DMS114 treated with DMSO at 0.1 percent for 48 hours (cell line): ENCODE results near the gene FHOD3.

Source experiments
- DNase-seq: peaks from one replicate; lab custom pipeline; 2025; ENCODE audit not compliant: unreplicated experiment; lab: John Stamatoyannopoulos, UW

FHOD3 gene

DNA sequence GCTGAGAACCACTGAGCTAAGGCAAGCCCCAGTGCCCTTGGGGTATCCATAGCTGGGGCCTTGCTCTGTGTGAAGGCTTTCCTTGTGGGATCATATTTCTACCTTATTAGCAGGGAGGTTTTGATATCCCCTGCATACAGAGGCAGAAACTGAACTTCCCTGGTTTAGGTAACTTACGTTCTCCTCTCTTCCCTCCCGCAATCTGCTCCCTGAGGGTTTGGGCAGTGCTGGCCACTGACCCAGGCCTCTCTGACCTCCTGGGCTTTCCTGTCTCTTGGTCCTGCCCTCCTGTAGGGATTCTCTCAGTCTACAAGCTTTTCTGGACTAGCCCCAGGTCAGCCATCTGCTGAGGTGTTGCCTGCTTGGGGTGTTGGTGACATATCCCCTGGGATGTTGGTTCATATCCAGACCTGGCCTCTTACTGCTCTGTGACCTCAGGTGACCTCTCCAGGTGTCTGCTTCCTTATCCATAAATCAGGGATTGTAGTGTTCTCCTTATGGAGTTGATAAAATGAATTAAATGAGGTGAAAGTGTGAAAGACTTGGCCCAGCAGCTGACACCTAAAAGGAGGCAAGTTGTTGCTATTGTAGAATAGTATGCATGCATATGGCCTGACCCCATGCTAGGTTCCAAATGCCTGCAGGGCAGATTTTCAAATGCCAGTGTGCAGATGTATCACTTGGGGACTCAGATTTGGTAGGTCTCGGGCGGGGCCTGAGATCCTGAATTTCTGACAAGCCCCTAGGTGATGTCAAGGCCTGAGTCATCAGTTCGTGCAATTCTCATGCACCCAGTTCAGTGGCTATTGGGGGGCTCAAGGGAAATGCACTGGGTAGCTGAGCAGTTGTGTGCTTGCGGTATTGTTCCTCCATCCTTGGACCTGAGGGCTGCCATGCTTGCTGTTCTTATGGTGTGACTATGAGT, 106.6 kb downstream of the FHOD3 start:
- DNase-seq: no peak

DNA sequence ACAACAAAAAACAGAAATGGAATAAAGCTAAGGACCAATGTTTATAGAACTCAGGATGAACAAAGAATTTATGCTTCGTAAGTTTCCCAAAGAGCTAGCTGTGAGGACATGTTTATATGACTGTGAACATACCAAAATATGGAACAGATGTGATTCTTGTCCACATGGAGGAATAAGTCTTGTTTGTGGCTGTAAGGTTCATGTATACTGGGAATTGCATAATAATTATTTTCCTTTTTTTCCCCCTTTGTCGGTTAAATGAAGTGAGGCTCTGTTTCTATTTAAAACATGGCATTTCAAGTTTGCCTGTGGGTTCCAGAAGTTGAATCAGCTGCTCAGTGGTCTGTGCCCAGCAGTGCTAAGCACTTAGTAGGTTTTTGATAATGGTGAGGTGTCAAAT, 108.1 kb downstream of the FHOD3 start:
- no peak for DNase-seq

- DNase-seq: no peak
Measured at GRCh38 chr18:36406805-36407204, 109.3 kb downstream of the FHOD3 start.

GRCh38 chr18:36408606-36409005, 111.1 kb downstream of the FHOD3 start:
- DNase-seq: no peak

DNA sequence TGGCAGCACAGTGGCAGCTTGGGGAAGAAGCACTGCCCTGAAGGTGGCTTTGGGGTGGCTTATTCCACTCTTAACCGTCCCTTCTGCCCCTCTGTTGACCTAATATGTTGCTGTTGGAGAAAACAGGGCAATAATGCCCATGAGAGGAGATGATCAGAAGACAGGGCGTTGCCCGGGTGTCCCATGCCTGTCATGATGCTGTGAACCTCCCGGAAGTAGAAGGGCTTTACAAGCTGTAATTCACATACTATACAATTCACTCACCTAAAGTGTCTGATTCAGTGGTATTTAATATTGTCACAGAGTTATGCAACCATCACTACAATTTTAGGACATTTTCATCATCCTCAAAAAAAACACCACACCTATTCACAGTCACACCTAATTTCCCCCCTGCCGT, 112.3 kb downstream of the FHOD3 start:
- DNase-seq: no peak

GRCh38 chr18:36410346-36410745, 112.8 kb downstream of the FHOD3 start:
- no peak for DNase-seq

DNA sequence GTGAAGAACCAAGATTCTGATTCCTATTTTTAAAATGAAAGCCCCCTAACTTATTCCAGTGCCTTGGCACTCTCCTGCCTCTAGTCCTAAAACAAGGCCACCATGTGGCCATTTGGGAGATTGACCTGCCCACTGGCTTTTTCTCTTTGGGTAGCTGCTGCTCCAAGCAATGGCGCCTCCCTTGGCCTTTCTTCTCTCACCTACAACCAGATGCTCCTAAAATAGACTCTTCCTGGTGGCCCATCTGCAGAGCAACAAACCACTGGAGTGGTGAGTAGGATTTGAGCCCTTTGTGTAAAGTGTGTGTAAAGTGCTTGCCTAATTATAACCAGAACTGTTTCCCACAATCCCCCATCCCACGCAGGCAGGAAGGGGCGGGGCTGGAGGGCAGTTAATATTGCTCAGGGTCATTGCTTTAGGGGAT, 114.2 kb downstream of the FHOD3 start:
- DNase-seq: no peak

- peak; percentile 1 for DNase-seq
Measured at GRCh38 chr18:36412778-36413177, 115.3 kb downstream of the FHOD3 start.

- no peak for DNase-seq
Measured at GRCh38 chr18:36415171-36415570, 117.7 kb downstream of the FHOD3 start.

GRCh38 chr18:36415625-36416024, 118.1 kb downstream of the FHOD3 start:
- DNase-seq: no peak

DNA sequence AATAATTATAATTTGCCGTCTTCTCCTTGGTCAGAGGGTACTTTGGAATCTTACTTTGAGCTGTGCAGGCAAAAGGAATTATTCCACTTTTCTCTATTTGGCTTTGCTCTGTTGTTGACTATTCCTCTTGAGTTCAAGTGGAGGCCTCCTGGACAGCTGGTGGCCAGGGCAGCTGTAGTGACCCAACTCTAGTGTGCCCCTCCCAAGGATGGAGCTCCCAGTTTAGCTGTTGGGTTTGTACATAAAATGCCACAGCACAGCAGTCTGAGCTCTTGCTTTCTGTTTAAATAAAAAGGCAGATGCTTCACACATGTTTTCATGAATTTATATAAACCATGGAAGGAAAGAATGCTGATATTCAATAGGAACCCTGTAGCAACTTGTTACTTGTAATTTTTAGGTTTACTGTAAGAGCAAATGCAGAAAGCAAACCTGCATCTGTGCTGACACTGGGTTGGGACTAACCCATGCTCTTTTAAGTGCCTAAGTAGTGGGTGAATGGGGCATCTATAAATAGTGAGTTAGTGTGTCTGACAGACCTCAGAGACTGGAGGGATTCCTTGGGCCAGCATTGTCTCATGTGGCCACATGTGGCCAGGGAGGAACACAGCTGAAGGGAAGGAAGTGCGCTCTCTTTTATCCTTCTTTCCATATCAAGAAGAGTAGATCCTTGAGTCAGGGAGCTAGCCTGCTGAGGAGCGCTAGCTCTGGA, 121.8 kb downstream of the FHOD3 start:
- DNase-seq: no peak

- DNase-seq: no peak
Measured at GRCh38 chr18:36419900-36420531, 122.5 kb downstream of the FHOD3 start.

- DNase-seq: no peak
Measured at GRCh38 chr18:36420826-36421225, 123.3 kb downstream of the FHOD3 start.

DNA sequence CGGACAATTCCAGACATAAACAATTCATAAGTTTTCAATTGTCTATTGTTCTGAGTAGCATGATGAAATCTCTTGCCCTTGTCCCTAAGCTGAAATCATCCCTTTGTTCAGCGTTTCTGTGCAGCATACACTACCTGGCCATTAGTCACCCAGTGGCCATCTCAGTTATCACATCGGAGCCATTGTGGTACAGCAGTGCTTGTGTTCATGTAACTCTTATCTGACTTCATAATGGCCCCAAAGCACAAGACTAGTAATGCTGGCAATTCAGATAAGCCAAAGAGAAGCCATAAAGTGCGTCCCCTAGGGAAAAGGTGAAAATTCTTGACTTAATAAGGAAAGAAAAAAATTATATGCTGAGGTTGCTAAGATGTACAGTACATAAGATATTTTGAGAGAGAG, 127.2 kb downstream of the FHOD3 start:
- no peak for DNase-seq

GRCh38 chr18:36427369-36427768, 129.9 kb downstream of the FHOD3 start:
- no peak for DNase-seq

- no peak for DNase-seq
Measured at GRCh38 chr18:36427831-36428230, 130.3 kb downstream of the FHOD3 start.

DNA sequence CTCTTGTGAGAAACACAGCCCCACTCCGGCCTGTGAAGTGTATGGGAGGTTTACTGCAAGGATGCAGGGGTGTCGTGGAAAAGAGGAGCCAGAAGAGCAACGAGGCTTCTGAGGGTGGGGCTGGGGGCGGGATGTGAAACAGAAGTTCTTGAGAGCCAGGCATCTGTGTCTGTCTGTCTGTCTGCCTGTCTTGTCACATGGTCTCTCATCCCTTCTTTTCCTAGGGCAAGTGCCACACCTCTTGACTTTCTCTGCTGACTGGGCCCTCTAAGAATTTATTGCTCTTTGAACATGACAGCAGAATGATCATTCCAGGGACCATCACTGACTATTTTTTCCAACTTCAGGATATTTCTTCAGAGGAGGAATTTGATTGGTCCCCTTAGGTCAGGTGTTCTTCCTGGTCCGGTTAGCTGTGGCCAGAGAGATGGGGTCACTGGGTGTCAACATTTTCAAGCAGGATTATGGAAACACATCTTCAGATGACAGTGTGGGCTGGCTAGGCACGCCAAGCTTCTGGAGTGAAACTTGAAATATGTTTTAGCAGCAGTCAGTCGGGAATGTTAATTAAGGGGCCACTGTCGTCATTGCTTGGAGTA, 131.0 kb downstream of the FHOD3 start:
- no peak for DNase-seq

- no peak for DNase-seq
Measured at GRCh38 chr18:36432880-36433555, 135.5 kb downstream of the FHOD3 start.

DNA sequence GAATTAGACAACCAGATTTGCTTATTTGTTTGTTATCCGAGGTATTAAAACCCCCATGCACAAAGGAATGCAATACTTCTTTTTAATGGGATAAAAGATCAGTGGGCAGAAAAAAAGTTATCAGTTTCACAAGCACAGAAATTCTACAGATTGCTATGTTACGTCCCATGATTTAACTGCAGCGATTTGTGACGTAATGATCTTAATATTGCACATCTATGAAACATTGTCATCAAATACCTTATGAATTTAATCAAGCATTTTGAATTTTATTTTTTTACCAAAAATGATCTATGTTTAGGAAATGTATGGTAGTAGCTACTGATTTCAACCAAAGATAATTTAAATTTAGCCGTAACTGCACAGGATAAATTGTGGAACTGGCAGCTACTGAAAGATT, 138.9 kb downstream of the FHOD3 start:
- no peak for DNase-seq

GRCh38 chr18:36440614-36441013, 143.1 kb downstream of the FHOD3 start:
- no peak for DNase-seq
